A549 (cell line): Measurements from ENCODE around the gene FHIT.

Experiments used
- BCL3 ChIP-seq: fragments of >200 bp; sonication (Bioruptor Twin); formaldehyde crosslinking; IDR thresholded peaks from 3 replicates; pipeline ENCODE4 v1.6.1; 2016
- CBX8 ChIP-seq: fragments of 200-600 bp; sonication (generic); IDR thresholded peaks from 2 replicates; pipeline ENCODE4 v1.6.1; 2016
- CTCF ChIP-seq: fragments of >200 bp; sonication (Bioruptor Twin); formaldehyde crosslinking; IDR thresholded peaks from 3 replicates; pipeline ENCODE4 v1.5.1; 2016
- EP300 ChIP-seq, 2 experiments: fragments of >200 bp; sonication (Bioruptor Twin); formaldehyde crosslinking; IDR thresholded peaks; 2 replicates in 1 of 2; 3 replicates in 1 of 2; pipeline ENCODE4 v1.6.1; 2016 to 2017
- ESRRA ChIP-seq: fragments of 150-350 bp; IDR thresholded peaks from 2 replicates; pipeline ENCODE4 v1.6.1; 2014; ENCODE audit warnings: mild to moderate bottlenecking, low read length, borderline replicate concordance
- HDAC2 ChIP-seq: fragments of 200-600 bp; sonication (generic); IDR thresholded peaks from 2 replicates; pipeline ENCODE4 v1.6.1; 2016
- HES2 ChIP-seq: fragments of >200 bp; sonication (Bioruptor Twin); formaldehyde crosslinking; IDR thresholded peaks from 2 replicates; pipeline ENCODE4 v1.6.1; 2016
- MAZ ChIP-seq: fragments of 150-350 bp; IDR thresholded peaks from 2 replicates; pipeline ENCODE4 v1.6.1; 2014; ENCODE audit warnings: antibody characterized with exemption, low read depth, low read length, borderline replicate concordance
- POLR2A ChIP-seq: IDR thresholded peaks from 2 replicates; pipeline ENCODE4 v1.6.1; 2012; ENCODE audit warnings: mild to moderate bottlenecking, low read length
- RAD21 ChIP-seq, 2 experiments: fragments of >200 bp in 1 of 2; sonication (Bioruptor Twin) in 1 of 2; formaldehyde crosslinking in 1 of 2; IDR thresholded peaks in 1 of 2; conservative IDR thresholded peaks in 1 of 2; 2 replicates in 1 of 2; 3 replicates in 1 of 2; pipeline ENCODE4 v1.6.1; 2012 to 2018; ENCODE audit warnings: inconsistent platforms in 1 of 2
- USF2 ChIP-seq: fragments of 450-650 bp; IDR thresholded peaks from 2 replicates; pipeline ENCODE4 v1.6.1; 2014; ENCODE audit warnings: antibody characterized with exemption

GRCh38 chr3:60304112-60304511 is 947.1 kb downstream of the FHIT start:
- TF ChIP-seq CTCF, result no peak
- TF ChIP-seq MAZ, result no peak
- no peak for TF ChIP-seq CBX8
- no peak for TF ChIP-seq POLR2A
- TF ChIP-seq HES2, result no peak
- no peak for TF ChIP-seq ESRRA
- no peak for TF ChIP-seq USF2
- no peak for TF ChIP-seq RAD21 (conservative IDR thresholded peaks at IDR 0.05 in 1 of 2, IDR thresholded peaks at IDR 0.05 in 1 of 2)
- no peak for TF ChIP-seq BCL3
- TF ChIP-seq HDAC2, result no peak
- TF ChIP-seq EP300 (IDR thresholded peaks at IDR 0.05), result no peak
